Kidney glomerular epithelial cell (primary cell): ENCODE results near the gene VPS45.
"Not testable (repeated sequence)": the region's sequence is repeated elsewhere in the genome, so short reads cannot be mapped to it uniquely, and the experiment has no call there.

Source experiments
- DNase-seq: peaks from one replicate; lab custom pipeline; 2025; lab: John Stamatoyannopoulos, UW

The VPS45 gene

GRCh38 chr1:150067184-150068108 lies at the start of gene VPS45:
Gene VPS45 (plus strand): TSS chr1:150067776. CDS start chr1:150067858, 82 bp downstream.
- DNase-seq, result peak; percentile 74

GRCh38 chr1:150018165-150018564 lies 49.4 kb upstream of the VPS45 start:
- no peak for DNase-seq

GRCh38 chr1:150020711-150021110 lies 46.9 kb upstream of the VPS45 start:
- no peak for DNase-seq

DNA sequence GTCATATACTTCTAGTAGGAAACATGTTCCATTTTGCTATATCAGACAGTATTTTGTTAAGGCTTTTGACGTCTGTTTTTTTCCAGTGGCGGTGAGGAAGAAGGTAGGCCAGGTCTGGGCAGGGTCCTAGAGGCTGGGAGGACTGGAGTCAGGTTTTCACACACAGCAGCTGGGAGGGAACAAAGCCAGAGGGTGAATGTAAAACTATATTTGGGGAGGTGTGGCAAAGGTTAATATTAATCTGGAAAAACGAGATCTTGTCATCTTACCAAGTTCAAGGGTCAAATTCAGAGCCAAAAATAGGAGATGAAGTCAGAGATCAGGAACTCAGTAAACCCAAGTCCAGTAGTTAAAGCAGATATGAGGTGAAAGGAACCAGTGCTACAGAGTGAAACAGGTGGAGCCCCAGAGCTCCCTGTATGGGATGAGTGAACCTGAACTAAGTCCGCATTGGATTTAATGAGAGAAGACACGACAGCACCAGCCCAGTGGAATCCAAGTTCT lies 46.3 kb upstream of the VPS45 start:
- DNase-seq, result peak; percentile 28

- no peak for DNase-seq
Measured at GRCh38 chr1:150022357-150022756, 45.2 kb upstream of the VPS45 start.

DNA sequence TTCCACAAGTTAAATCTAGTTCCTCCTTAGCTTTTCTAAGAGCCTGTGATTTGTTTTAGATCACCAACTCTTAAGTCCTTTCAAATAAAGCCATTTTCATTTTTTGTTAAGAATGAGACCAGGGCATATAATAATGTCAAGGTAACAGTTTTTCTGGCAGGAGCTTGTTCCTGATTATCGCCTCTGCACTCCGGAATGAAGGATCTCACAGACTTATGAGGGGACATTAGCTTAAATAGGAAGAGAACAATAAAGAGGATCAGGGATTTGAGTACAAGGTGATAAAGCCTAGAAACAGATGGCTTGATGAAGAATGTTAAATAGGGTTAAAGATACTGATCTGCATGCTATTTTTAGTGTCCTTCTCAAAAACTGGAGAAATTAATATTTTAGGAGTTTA lies 43.4 kb upstream of the VPS45 start:
- DNase-seq, result no peak

DNA sequence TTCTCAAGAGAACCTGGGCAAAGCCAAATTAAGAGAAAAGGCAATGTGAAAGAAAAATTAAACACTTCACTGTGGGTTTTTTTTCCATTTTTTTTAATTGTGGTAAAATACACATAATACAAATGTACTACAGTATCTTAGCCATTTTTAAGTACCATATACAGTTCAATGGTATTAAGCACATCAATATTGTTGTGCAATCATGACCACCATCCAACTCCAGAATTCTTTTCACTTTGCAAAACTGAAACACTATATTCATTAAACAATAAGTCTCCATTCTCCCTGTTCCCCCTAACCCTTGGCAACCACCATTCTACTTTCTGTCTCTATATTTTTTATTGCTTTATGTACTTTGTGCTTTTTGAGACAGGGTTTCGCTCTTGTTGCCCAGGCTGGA lies 39.3 kb upstream of the VPS45 start:
- no peak for DNase-seq

GRCh38 chr1:150034336-150034735 lies 33.2 kb upstream of the VPS45 start:
- no peak for DNase-seq

GRCh38 chr1:150049926-150050325 lies 17.6 kb upstream of the VPS45 start:
- DNase-seq, result no peak

- no peak for DNase-seq
Measured at GRCh38 chr1:150051089-150051373, 16.5 kb upstream of the VPS45 start.

- not testable (repeated sequence) for DNase-seq
Measured at GRCh38 chr1:150051905-150052412, 15.6 kb upstream of the VPS45 start.

- no peak for DNase-seq
Measured at GRCh38 chr1:150053926-150054325, 13.7 kb upstream of the VPS45 start.

GRCh38 chr1:150055507-150055906 lies 12.1 kb upstream of the VPS45 start:
- not testable (repeated sequence) for DNase-seq

GRCh38 chr1:150056407-150056806 lies 11.2 kb upstream of the VPS45 start:
- no peak for DNase-seq

DNA sequence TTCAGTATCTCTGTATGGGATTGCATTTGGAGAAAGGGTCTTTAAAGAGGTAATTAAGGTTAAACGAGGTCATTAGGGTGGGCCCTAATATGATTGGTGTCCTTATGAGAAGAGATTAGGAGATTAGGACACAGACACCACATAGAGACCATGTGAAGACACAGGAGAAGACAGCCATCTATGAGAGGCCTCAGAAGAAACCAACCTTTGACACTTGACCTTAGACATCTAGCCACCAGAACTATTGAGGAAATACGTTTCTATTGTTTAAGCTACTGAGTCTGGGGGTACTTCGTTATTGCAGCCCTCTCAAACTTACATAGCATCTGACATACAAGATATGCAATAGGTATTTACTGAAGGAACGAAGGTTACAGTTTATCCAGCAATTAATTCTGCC lies 7.3 kb upstream of the VPS45 start:
- DNase-seq, result no peak

DNA sequence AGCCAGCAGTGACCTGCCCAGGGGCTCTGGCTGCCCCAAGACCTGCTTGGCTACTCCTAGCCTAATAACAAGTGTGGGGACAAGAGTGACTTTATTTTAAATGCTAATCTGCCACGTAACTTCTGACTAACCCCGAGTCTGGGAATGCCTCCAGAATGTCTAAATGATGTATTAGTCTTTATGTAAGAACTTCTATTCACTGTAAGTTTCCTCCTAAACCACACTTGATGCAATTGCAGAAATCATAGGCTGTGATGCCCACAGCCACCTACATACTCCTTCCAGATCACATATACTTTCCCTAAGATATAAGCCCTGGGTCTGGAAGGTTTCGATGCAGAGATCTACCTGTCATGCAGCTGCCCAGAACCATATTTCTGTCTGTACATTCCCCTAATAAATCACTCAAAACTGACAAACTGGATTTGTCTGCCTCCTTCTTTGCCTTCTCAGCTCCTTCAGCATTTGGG lies 5.9 kb upstream of the VPS45 start:
- DNase-seq, result peak; percentile 9

DNA sequence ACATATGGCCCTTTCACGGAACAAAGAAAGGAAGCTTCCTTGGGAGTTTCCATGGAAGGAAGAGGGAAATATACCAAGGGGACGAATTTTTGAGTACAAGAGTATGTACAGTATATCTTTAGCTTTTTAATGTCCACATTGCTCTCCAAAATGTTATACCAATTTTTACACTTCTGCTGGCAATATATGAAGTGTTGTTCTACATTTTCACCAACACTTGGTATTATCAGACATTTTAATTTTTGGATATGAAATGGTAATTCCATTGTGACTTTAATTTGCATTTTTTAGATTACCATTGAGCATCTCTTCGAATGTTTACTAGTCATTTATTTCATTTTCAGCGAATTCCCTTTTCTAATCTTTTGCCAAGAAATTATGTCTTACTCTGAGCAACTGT lies 5.5 kb upstream of the VPS45 start:
- DNase-seq, result no peak

DNA sequence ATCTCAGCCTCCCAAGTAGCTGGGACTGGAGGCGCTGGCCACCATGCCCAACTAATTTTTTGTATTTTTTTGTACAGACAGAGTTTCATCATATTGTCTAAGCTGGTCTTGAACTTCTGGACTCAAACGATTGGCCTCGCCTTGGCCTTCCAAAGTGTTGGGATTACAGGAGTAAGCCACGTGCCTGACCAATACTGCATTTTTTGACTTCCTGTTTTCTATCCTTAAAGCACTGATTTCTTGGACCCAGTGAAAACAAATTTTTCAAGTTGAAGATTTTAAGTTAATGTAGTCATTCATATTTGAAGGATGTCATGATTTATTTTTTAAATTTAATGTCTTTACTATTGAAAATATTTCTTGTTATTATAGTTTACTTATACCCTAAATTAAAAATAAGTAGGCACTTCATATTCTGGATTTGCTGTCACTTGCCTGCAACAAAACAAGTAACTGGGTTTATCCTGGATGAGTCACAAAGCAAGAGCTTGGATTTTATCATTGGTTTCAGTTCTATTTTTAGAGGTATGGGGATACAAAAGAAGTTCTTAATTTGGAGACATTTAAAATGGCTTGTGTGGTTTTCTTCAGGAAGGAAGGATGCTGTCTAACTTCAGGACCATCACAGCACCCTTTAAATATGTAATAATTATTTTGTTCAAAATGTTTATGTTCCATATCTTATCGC lies 2.2 kb upstream of the VPS45 start:
- no peak for DNase-seq

DNA sequence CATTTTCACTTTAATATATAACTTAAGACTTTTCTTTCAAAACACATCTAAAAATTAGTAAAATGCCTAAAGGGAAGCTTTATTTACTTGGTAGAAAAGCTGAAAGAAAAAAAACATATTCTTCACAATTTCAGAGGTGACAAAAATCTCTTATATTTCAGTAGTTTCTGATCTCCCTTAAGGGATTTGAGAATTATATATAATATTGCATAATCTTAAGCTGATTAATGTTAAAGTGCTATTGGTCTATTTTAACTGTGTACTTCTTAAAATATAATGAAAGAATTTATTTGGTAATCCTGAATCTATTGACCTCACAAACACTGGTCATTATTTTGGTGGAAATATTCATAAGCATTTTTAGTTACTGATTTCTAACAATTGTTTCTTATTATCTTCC lies 1.2 kb upstream of the VPS45 start:
- no peak for DNase-seq

DNA sequence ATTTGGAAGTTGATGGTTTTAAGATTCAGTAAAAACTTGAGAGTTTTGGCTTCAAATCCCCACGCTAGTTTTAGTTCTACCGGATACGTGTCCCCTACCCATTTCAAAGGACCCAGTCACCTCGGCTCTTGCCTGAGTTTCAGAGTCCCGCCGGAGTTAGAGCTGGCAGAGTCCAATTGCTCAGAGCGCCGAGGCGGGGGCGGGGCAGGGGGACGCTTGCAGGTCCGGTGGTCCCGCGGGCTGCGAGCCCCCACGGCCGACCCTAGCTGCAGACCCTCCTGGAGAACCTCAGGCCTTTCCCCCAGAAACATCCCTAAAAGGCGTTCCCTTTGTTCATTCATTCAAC lies 765 bp upstream of the VPS45 start:
- DNase-seq, result peak; percentile 57

- no peak for DNase-seq
Measured at GRCh38 chr1:150068109-150068435, 496 bp downstream of the VPS45 start.

GRCh38 chr1:150069923-150070322 lies 2.3 kb downstream of the VPS45 start:
- DNase-seq, result no peak

GRCh38 chr1:150072959-150073358 lies 5.4 kb downstream of the VPS45 start:
- peak; percentile 26 for DNase-seq
